Naive B cell (primary cell): ENCODE data around the gene CELSR1. TPM values are rescaled to one million over a fixed set of nuclear protein-coding genes. Genes with fewer than 3 reads are reported as not detected.

Source experiments
- ATAC-seq, 2 donors: fragments of 150-1000 bp; cut with Tn5 transposase; 2 replicates each; pipeline ENCODE4 v1.10.0; 2021; ENCODE audit warnings: low read depth in 2 of 2, mild to moderate bottlenecking in 2 of 2, moderate library complexity in 2 of 2
- DNase-seq: peaks from one replicate; pipeline ENCODE4 v3.0.0; 2022
- H3K27ac Mint-ChIP-seq, 6 donors: one replicate each; pipeline ENCODE4 v1.8.0; 2020 to 2022; ENCODE audit warnings: mild to moderate bottlenecking in 6 of 6, mixed read lengths in 6 of 6, moderate library complexity in 5 of 6, inconsistent platforms in 2 of 6
- H3K27me3 Mint-ChIP-seq, 3 donors: one replicate each; pipeline ENCODE4 v1.8.0; 2021 to 2022; ENCODE audit warnings: mixed read lengths in 3 of 3, mild to moderate bottlenecking in 1 of 3
- H3K36me3 Mint-ChIP-seq, 2 donors: one replicate each; pipeline ENCODE4 v1.8.0; 2020 to 2022; ENCODE audit warnings: mixed read lengths in 2 of 2, inconsistent platforms in 1 of 2, mild to moderate bottlenecking in 1 of 2
- H3K4me1 Mint-ChIP-seq, 3 donors: one replicate each; pipeline ENCODE4 v1.8.0; 2020 to 2022; ENCODE audit warnings: mixed read lengths in 3 of 3, inconsistent platforms in 1 of 3, mild to moderate bottlenecking in 1 of 3, moderate library complexity in 1 of 3
- H3K4me3 Mint-ChIP-seq, 8 donors: one replicate each; pipeline ENCODE4 v1.8.0; 2020 to 2022; ENCODE audit warnings: mild to moderate bottlenecking in 8 of 8, mixed read lengths in 8 of 8, moderate library complexity in 8 of 8, inconsistent platforms in 2 of 8
- H3K9me3 Mint-ChIP-seq, 7 donors: one replicate each; pipeline ENCODE4 v1.8.0; 2020 to 2022; ENCODE audit warnings: mixed read lengths in 7 of 7, mild to moderate bottlenecking in 5 of 7, inconsistent platforms in 2 of 7, moderate library complexity in 1 of 7
- polyA plus RNA-seq, 6 donors: library from polyadenylated mRNA; unstranded; fragments of 300-500 nt; fragmentation: Illumina TruSeq; gene quantifications; one replicate each; pipeline ENCODE4 v1.2.3, GENCODE V29; 2021; ENCODE audit warnings: low read depth in 6 of 6

Gene CELSR1
- polyA plus RNA-seq, 6 donors from 2014 or later = 0.94 to 3.9 (median 2.1) TPM

DNA sequence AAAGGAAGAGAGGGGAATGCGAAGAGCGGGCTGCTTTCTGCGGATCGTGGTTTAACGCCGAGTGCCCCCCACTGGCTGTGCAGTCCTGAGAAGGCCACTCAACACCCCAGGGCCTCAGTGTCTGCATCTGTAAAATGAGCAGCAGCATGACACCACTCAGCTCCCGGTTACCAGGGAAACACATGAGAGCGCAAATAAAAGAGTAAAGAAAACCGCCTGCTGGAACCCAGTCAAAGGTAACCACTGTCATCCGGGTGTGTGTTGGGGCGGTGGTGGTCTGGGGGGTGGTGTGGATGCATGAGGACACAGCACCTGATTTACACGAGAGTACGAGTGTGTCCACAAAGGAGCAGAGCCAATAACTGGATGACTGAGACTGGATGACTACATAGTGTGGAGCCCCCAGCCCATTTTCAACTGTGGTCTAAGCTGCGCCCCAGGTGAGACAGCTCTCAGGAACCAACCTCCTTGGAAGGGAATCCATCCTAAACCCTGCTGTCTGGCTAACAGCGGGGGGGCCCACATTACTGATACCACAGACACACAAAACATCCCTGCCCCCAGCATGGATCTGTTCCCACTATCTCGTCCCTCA is 5.7 kb downstream of the CELSR1 start:
- peaks cover 0 to 2% (median 0%) of the 10 kb centered on the region in 7 donors for H3K9me3 Mint-ChIP-seq
- no peak for DNase-seq
- no peak overlapping the region for H3K27ac Mint-ChIP-seq
- no peak for ATAC-seq
- no peak overlapping the region for H3K4me3 Mint-ChIP-seq
- H3K4me1 Mint-ChIP-seq = no peaks in the 10 kb centered on the region
- peaks cover 11 to 70% (median 27%) of the 10 kb centered on the region in 3 donors for H3K27me3 Mint-ChIP-seq
- peaks cover 0 to 11% of the 10 kb centered on the region in 2 donors for H3K36me3 Mint-ChIP-seq

DNA sequence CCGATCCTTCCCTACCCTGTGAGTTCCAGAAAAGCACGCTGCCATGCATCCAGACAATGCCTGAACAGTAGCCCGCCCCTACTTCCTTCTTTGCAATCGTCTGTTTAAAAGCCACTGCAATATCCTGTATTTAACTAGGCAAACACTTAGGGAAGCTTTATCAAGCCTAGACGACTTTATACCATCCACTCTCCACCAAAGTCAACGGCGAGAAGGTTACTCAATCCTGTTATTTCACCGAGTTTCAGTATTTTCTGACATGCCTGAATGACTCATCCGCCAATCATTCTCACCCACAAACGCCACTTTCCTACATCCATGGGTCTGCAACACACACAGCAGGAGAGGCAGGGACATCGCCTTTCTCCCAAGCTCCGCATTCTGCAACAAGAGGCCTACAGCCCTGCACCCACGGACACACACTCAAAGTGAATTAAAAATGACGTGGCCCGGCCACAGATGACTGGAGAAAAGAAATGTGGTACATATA is 9.3 kb downstream of the CELSR1 start:
- Mint-ChIP-seq H3K4me3 (no peak overlapping the region), H3K27me3 (peaks cover 18 to 66% (median 49%) of the 10 kb centered on the region in 3 donors), H3K27ac (peak overlapping the region in 1 of 6 donors; percentile 11), H3K36me3 (peaks cover 0 to 12% of the 10 kb centered on the region in 2 donors), H3K4me1 (no peaks in the 10 kb centered on the region), H3K9me3 (peaks cover 0 to 2% (median 0%) of the 10 kb centered on the region in 7 donors)
- no peak for DNase-seq
- no peak for ATAC-seq

DNA sequence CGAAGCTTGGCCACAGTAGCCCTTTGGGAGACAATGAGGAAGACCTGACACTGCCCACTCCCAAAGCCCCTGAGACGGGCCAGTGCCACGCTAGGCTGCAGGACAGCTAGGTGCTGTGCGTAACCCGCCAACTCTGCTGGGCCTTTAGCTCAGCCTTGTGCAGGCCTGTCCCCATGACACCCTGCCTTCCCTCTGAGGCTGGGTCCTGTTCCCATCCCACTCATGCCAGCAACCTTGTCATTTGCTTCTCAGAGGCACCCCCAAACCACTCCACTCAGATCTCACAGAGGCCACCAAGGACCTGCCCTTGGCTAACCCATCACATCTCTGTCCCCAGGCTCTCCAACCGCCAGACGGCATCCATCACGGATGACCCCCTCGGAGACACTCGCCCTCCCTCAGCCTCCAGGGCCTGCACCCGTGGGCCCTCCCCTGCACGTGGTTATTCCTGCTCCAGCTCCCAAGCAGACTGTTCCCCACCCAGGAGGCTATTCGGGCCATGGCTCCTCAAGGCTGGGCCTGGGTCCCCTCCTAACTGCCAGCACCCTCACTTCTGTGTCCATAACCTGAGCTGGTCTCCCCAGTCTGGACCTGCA is 11.1 kb downstream of the CELSR1 start:
- Mint-ChIP-seq H3K27me3 (peaks cover 14 to 52% (median 51%) of the 10 kb centered on the region in 3 donors), H3K9me3 (peaks cover 0 to 2% (median 0%) of the 10 kb centered on the region in 7 donors), H3K27ac (peak overlapping the region in 1 of 6 donors; percentile 74), H3K4me3 (no peak overlapping the region), H3K36me3 (peaks cover 0 to 12% of the 10 kb centered on the region in 2 donors), H3K4me1 (no peaks in the 10 kb centered on the region)
- ATAC-seq (no peak), DNase-seq (no peak)

DNA sequence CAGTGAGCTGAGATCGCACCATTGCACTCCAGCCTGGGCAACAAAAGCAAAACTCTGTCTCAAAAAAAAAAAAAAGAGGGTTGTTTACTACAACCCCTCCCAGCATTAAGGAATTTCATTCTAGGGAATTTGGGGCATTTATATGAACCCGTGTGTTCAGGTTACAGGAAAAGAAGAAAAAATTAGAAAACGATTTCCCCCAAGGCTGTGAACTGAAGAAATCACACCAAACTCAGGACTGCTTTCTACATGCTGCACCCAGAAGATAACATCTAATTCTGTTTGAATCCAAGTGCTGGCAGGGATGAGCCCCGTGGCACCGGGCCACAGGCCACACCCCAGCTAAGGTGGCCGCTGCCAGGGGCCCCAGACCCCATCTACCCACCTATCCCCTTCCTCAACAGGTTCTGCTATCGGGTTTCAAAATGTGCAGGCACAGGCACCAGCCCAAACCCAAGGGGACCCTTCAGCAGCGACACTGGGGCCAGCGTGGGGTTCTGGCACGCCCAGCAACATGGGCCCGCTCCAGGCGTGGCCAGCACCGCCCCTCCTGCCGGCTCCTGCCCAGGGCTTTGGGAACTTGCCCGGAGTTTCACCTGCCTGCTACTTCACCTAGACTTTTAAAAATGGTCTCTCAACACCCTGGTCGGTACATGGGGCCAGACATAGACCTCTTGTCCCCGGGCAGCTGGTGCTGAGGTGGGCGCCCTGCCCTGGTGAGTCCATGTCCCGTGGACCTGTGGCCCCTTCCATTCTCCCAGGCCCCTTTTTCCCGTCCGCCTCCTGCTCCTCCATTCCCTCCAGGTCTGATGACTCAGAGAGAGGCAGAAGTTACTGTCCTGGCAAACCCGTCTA is 11.8 kb downstream of the CELSR1 start:
- Mint-ChIP-seq H3K4me3 (no peak overlapping the region), H3K9me3 (peaks cover 0 to 2% (median 0%) of the 10 kb centered on the region in 7 donors), H3K27me3 (peaks cover 14 to 57% (median 49%) of the 10 kb centered on the region in 3 donors), H3K36me3 (peaks cover 0 to 12% of the 10 kb centered on the region in 2 donors), H3K27ac (no peak overlapping the region), H3K4me1 (no peaks in the 10 kb centered on the region)
- ATAC-seq = no peak
- no peak for DNase-seq

DNA sequence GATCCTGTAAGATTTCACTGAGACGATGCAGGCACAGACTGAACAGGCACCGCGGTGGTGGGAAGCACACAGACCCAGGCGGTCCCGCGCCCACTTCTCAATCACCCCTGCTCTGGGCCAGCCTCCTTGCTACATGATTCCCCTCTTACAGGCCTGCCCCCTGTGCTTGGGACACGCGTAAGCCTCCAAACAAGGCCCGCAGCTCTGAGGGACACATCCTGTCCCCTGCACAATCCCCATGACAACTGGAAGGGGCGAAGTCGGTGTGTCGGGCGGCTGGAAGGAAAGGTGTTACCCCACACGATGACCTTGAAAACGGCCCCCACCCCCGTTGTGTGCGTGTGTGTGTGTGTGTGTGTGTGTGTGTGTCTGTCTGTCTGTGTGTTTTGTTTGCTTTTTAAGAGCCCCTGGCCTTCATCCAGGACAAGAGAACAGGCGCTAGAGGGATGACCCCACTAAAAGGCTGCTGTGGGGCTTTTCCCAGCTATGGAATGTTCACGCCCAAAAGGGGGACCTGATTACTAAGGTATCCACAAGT is 13.1 kb downstream of the CELSR1 start:
- DNase-seq (no peak), ATAC-seq (no peak)
- H3K4me3 Mint-ChIP-seq = no peak overlapping the region
- H3K9me3 Mint-ChIP-seq = peaks cover 0 to 2% (median 0%) of the 10 kb centered on the region in 7 donors
- peaks cover 14 to 58% (median 49%) of the 10 kb centered on the region in 3 donors for H3K27me3 Mint-ChIP-seq
- H3K36me3 Mint-ChIP-seq = peaks cover 0 to 12% of the 10 kb centered on the region in 2 donors
- H3K4me1 Mint-ChIP-seq = no peaks in the 10 kb centered on the region
- H3K27ac Mint-ChIP-seq = no peak overlapping the region

DNA sequence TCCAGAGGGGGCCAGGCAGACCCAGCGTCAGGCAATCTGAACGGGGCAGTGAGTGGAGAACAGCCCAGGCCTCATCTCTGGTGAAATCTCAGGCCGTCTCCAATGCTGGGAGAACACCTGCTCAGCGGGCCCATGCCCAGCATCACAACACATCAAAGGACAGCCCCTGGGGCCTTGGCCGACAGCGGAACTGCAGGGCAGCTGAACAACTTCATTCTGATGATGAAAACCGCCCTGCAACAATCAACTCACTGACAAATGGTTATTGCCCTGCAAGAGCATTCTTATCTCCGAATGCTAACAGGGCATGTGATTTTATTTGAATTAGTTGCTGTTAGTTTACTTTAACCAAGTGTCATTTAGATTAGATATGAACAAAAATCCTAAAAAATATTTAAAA is 14.6 kb downstream of the CELSR1 start:
- H3K4me1 Mint-ChIP-seq = no peaks in the 10 kb centered on the region
- no peak overlapping the region for H3K4me3 Mint-ChIP-seq
- no peak overlapping the region for H3K27ac Mint-ChIP-seq
- peaks cover 0 to 12% of the 10 kb centered on the region in 2 donors for H3K36me3 Mint-ChIP-seq
- no peak for DNase-seq
- ATAC-seq = no peak
- H3K27me3 Mint-ChIP-seq = peaks cover 10 to 47% (median 42%) of the 10 kb centered on the region in 3 donors
- peaks cover 0 to 2% (median 0%) of the 10 kb centered on the region in 7 donors for H3K9me3 Mint-ChIP-seq

DNA sequence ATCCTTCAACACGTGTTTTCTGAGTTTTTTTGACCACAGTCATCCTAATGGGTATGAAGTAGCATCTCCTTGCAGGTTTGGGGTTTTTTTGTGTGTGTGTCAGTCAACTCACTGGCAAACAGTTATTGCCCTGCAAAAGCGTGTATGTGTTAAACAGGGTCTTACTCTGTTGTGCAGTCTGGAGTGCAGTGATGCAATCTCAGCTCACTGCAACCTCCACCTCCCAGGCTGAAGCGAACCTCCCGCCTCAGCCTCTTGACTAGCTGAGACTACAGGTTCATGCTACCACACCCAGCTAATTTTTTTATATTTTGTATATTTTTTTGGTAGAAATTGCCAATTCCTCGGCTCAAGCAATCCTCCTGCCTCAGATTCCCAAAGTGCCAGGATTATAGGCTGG is 15.4 kb downstream of the CELSR1 start:
- ATAC-seq (no peak), DNase-seq (no peak)
- H3K4me3 Mint-ChIP-seq = no peak overlapping the region
- H3K9me3 Mint-ChIP-seq = peaks cover 0 to 2% (median 0%) of the 10 kb centered on the region in 7 donors
- peaks cover 7 to 44% (median 34%) of the 10 kb centered on the region in 3 donors for H3K27me3 Mint-ChIP-seq
- peaks cover 0 to 4% of the 10 kb centered on the region in 2 donors for H3K36me3 Mint-ChIP-seq
- H3K27ac Mint-ChIP-seq = no peak overlapping the region
- H3K4me1 Mint-ChIP-seq = no peaks in the 10 kb centered on the region

DNA sequence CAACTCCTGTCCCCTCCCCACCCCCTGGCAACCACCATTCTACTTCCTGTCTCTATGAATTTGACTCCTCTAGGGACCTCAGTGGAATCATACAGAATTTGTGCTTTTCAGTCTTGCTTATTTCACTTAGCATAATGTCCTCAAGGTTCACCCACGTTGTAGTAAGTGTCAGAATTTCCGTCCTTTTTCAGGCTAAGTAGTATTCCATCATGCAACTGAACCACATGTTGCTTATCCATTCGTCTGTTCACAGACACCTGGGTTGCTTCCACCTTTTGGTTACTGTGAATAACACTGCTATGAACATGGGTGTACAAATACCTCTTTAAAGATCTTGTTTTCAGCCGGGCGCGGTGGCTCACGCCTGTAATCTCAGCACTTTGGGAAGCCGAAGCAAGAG is 16.5 kb downstream of the CELSR1 start:
- Mint-ChIP-seq H3K27me3 (peaks cover 0 to 32% (median 23%) of the 10 kb centered on the region in 3 donors), H3K4me1 (no peaks in the 10 kb centered on the region), H3K4me3 (no peak overlapping the region), H3K36me3 (no peaks in the 10 kb centered on the region), H3K9me3 (no peaks in the 10 kb centered on the region), H3K27ac (no peak overlapping the region)
- ATAC-seq = no peak
- DNase-seq = no peak

DNA sequence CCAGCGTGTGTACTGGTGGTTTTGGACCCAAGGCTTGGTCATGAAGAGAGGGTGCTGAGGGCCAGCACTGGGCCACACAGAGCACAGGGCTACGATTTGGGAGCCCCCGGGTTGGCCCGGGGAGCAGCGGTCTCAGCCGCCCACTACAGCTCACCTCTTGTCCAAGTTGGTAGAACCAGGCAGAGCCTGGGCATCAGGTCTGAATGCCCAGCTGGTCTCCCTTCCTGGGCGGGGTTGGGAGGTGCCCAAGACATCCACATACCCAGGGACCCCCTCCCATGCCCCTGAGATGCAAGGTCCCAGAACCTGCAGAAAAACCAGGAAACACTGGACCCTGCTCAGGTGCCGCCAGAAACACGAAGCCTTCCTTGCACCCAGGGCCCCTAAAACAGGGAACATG is 18.0 kb downstream of the CELSR1 start:
- Mint-ChIP-seq H3K4me1 (no peaks in the 10 kb centered on the region), H3K27ac (no peak overlapping the region), H3K27me3 (peaks cover 0 to 32% (median 18%) of the 10 kb centered on the region in 3 donors), H3K36me3 (no peaks in the 10 kb centered on the region), H3K4me3 (no peak overlapping the region), H3K9me3 (no peaks in the 10 kb centered on the region)
- no peak for DNase-seq
- ATAC-seq = no peak

DNA sequence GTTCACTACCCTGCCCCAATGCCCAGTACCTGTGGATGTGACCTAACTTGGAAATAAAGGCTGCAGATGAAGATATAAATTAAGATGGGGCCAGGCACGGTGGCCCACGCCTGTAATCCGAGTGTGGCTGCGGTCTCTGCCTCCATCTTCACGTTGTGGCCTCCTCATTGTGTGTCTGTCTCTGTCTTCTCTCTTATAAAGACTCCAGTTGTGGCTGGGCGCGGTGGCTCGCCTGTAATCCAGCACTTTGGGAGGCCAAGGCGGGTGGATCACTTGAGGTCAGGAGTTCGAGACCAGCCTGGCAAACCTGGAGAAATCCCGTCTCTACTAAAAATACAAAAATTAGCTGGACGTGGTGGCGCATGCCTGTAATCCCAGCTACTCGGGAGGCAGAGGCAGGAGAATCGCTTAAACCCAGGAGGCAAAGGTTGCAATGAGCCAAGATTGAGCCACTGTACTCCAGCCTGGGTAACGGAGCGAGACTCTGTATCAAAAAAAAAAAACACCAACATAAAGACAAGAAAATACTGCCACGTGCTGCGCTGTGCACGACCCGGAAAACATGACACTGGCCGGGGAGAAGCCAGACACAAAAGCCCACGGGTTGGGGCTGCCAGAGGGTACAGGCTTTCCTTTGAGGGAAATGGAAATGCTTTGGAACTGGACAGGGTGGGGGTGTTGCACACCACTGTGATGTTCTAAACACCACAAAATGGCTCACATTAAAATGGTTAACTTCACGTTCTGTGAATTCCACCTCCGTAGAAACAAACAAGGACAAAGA is 18.7 kb downstream of the CELSR1 start:
- H3K36me3 Mint-ChIP-seq = no peaks in the 10 kb centered on the region
- no peak for DNase-seq
- no peak overlapping the region for H3K4me3 Mint-ChIP-seq
- no peaks in the 10 kb centered on the region for H3K4me1 Mint-ChIP-seq
- H3K27me3 Mint-ChIP-seq = peaks cover 0 to 25% (median 12%) of the 10 kb centered on the region in 3 donors
- ATAC-seq = no peak
- H3K27ac Mint-ChIP-seq = peak overlapping the region in 1 of 6 donors; percentile 58
- no peaks in the 10 kb centered on the region for H3K9me3 Mint-ChIP-seq

DNA sequence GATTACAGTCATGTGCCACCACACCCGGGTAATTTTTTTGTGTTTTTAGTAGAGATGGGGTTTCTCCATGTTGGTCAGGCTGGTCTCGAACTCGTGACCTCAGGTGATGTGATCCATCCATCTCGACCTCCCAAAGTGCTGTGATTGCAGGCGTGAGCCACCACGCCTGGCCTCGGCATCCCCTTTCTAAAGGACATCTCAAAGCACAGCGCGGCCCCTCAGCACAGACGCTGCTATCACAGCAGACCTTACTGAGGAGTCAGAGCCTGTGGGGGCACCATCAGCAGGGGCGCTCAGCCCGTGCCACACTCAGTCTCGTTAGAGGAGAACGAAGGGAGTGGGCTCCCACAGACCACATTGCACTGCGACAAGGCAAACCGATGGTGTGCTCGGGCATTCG is 19.4 kb downstream of the CELSR1 start:
- Mint-ChIP-seq H3K4me3 (no peak overlapping the region), H3K9me3 (no peaks in the 10 kb centered on the region), H3K27me3 (peaks cover 0 to 23% (median 8%) of the 10 kb centered on the region in 3 donors), H3K36me3 (no peaks in the 10 kb centered on the region), H3K4me1 (no peaks in the 10 kb centered on the region), H3K27ac (no peak overlapping the region)
- no peak for ATAC-seq
- no peak for DNase-seq

DNA sequence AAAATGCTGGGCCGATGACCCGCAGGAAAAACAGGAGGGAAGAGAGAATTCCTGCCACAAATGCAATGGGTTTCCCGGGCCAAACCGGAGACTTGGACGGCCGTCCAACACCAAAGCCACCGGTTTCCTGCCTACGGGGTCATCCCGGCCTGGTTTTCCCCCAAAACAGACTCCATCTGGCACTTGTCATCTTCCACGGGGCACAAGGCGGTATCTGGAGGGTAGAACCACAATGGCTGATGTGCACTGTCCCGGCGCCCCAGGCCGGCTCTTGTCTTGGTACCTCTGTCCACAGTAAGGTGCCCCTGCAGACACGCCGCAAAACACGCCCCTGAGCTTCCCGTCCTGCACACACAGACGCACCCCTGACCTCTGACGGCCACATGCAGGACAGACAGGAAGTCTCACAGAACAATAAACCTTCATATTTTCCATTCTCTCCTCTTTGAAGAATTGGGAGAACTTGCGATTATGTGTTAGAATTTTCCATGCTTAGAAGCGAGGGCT is 20.1 kb downstream of the CELSR1 start:
- Mint-ChIP-seq H3K9me3 (no peaks in the 10 kb centered on the region), H3K4me3 (peak overlapping the region in 1 of 8 donors; percentile 42), H3K4me1 (no peaks in the 10 kb centered on the region), H3K27me3 (peaks cover 0 to 23% (median 4%) of the 10 kb centered on the region in 3 donors), H3K36me3 (no peaks in the 10 kb centered on the region), H3K27ac (no peak overlapping the region)
- no peak for ATAC-seq
- no peak for DNase-seq
